Activated naive CD8-positive, alpha-beta T cell (primary cell): ENCODE measurements around the gene FAM174C.
"Not testable (repeated sequence)": the region's sequence is repeated elsewhere in the genome, so short reads cannot be mapped to it uniquely, and the experiment has no call there.

Source experiments
- H3K27ac Mint-ChIP-seq: one replicate; pipeline ENCODE4 v1.8.0; 2021; ENCODE audit warnings: mixed read lengths
- H3K27me3 Mint-ChIP-seq: one replicate; pipeline ENCODE4 v1.8.0; 2021; ENCODE audit warnings: mixed read lengths
- H3K36me3 Mint-ChIP-seq: one replicate; pipeline ENCODE4 v1.8.0; 2021; ENCODE audit warnings: mixed read lengths
- H3K4me1 Mint-ChIP-seq: one replicate; pipeline ENCODE4 v1.8.0; 2021; ENCODE audit warnings: low read depth, mixed read lengths
- H3K4me3 Mint-ChIP-seq: one replicate; pipeline ENCODE4 v1.8.0; 2021; ENCODE audit warnings: mild to moderate bottlenecking, mixed read lengths
- H3K9me3 Mint-ChIP-seq: one replicate; pipeline ENCODE4 v1.8.0; 2021; ENCODE audit warnings: low read depth, mixed read lengths

The FAM174C gene

GRCh38 chr19:1296575-1297271 is 21.4 kb downstream of the FAM174C start:
- Mint-ChIP-seq H3K4me3 (no peak overlapping the region), H3K9me3 (no peaks in the 10 kb centered on the region), H3K27ac (no peak overlapping the region), H3K36me3 (no peaks in the 10 kb centered on the region), H3K4me1 (peaks cover 1% of the 10 kb centered on the region), H3K27me3 (no peaks in the 10 kb centered on the region)

- Mint-ChIP-seq H3K4me1 (peaks cover 1% of the 10 kb centered on the region), H3K4me3 (no peak overlapping the region), H3K27me3 (no peaks in the 10 kb centered on the region), H3K9me3 (no peaks in the 10 kb centered on the region), H3K27ac (no peak overlapping the region), H3K36me3 (no peaks in the 10 kb centered on the region)
These were observed 22.9 kb downstream of the FAM174C start for GRCh38 chr19:1298235-1298634.

- Mint-ChIP-seq H3K36me3 (no peaks in the 10 kb centered on the region), H3K4me3 (no peak overlapping the region), H3K9me3 (no peaks in the 10 kb centered on the region), H3K27ac (no peak overlapping the region), H3K27me3 (no peaks in the 10 kb centered on the region), H3K4me1 (peaks cover 1% of the 10 kb centered on the region)
These were observed 24.5 kb downstream of the FAM174C start for GRCh38 chr19:1299801-1300200.

- Mint-ChIP-seq H3K27ac (no peak overlapping the region), H3K4me1 (no peaks in the 10 kb centered on the region)
These were observed 25.6 kb downstream of the FAM174C start for GRCh38 chr19:1300744-1301490.

DNA sequence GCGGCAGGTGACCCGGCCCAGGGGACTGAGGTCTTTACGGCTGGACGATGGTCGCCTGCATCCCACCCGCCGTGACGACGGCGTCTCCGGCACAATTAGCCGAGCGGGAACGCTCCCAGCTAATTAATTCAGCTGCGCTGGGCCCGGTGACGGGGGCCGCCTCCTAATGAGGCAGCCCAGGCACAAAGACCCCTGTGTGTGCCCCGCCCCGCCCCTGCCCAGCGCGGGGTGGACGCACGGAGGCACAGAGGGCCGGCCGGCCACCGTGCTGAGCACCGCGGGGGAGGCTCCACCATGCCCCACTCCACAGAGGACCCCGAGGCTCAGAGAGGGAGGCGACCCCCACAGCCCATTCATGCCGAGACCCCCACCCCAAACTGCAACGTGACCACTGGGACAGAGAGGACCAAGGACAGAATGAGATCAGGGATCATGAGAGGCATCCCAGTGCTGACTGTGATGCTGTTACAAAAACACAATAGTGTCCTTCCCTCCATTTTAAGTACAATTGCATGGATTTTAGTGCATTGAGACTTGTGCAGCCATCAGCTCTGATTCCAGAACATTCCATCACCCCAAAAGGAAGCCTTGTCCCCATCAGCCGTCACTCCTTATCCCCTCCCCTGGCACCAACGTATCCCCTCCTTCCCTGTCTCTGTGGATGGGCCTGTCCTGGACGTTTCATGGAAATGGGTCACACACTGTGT is 27.4 kb downstream of the FAM174C start:
- H3K36me3 Mint-ChIP-seq, result no peaks in the 10 kb centered on the region
- no peak overlapping the region for H3K27ac Mint-ChIP-seq
- no peaks in the 10 kb centered on the region for H3K4me1 Mint-ChIP-seq
- no peak overlapping the region for H3K4me3 Mint-ChIP-seq
- H3K9me3 Mint-ChIP-seq, result no peaks in the 10 kb centered on the region
- H3K27me3 Mint-ChIP-seq, result no peaks in the 10 kb centered on the region

More at GRCh38 chr19:1300744-1301490, 25.6 kb downstream of the FAM174C start:
- H3K27me3 Mint-ChIP-seq, result no peaks in the 10 kb centered on the region
- H3K9me3 Mint-ChIP-seq, result no peaks in the 10 kb centered on the region
- no peaks in the 10 kb centered on the region for H3K36me3 Mint-ChIP-seq
- H3K4me3 Mint-ChIP-seq, result no peak overlapping the region

DNA sequence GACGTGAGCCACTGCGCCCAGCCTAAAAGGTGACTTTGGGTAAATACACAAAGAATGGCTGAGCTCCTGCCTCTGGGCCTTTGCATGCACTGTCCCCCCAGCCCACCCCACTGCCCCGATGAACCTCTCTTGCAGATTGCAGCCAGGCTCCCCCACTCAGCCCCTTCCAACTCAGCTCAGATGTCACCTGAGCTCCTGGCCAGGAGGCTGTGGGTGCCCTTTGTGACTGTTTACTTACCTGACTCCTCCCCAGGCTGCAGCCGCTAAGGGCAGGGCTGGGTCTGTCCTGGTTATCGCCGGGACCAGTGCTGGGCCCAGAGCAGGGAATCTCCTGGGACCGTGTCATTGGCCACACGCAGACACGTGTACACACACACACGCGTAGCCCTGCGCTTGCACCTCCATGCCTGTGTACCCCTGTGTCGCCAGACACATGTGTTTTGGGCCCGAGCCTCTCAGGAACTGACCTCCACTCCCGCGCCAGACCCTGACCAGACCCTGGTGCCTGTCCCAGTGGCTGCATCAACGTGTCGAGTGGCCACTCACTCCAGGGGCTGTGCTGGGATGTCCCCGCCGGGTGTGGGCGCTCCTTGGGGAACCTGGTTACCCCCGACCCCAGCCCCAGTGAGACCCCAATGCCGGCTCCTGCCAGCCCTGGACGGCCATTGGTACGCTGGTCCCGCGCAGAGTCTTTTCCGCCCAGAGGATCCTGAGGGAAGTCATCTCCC is 29.0 kb downstream of the FAM174C start:
- no peaks in the 10 kb centered on the region for H3K4me1 Mint-ChIP-seq
- H3K9me3 Mint-ChIP-seq, result no peaks in the 10 kb centered on the region
- H3K27ac Mint-ChIP-seq, result no peak overlapping the region
- no peaks in the 10 kb centered on the region for H3K36me3 Mint-ChIP-seq
- H3K4me3 Mint-ChIP-seq, result no peak overlapping the region
- no peaks in the 10 kb centered on the region for H3K27me3 Mint-ChIP-seq

- not testable (repeated sequence) for H3K27me3 Mint-ChIP-seq
These were observed 30.0 kb downstream of the FAM174C start for GRCh38 chr19:1305354-1305753.

GRCh38 chr19:1307320-1307719 is 32.0 kb downstream of the FAM174C start:
- no peak overlapping the region for H3K4me3 Mint-ChIP-seq
- no peak overlapping the region for H3K27ac Mint-ChIP-seq
- H3K4me1 Mint-ChIP-seq, result no peaks in the 10 kb centered on the region
- no peaks in the 10 kb centered on the region for H3K9me3 Mint-ChIP-seq
- no peaks in the 10 kb centered on the region for H3K27me3 Mint-ChIP-seq
- no peaks in the 10 kb centered on the region for H3K36me3 Mint-ChIP-seq

More at GRCh38 chr19:1305354-1305753, 30.0 kb downstream of the FAM174C start:
- not testable (repeated sequence) for H3K27ac Mint-ChIP-seq, H3K9me3 Mint-ChIP-seq, H3K4me1 Mint-ChIP-seq, H3K36me3 Mint-ChIP-seq, H3K4me3 Mint-ChIP-seq

DNA sequence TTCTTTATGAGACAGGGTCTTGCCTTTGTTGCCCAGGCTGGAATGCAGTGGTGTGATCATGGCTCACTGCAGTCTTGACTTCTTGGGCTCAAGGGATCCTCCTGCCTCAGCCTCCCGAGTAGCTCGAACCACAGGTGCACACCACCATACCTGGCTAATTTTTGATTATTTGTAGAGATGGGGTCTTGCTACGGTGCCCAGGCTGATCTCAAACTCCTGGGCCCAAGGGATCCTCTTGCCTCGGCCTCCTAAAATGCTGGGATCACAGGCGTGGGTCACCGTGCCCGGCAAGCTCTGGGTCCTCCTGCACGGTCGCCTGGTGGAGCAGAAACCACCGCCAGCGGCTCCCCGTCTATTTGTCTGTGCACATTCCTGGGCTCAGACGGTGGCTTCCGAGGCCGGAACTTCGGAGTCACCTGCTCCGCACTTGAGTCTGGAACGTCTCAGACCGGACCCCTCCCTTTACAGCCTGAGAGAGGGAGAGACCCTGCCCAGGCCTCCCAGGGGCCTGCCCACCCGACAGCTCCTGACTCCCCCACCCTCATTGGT is 32.5 kb downstream of the FAM174C start:
- no peaks in the 10 kb centered on the region for H3K4me1 Mint-ChIP-seq

DNA sequence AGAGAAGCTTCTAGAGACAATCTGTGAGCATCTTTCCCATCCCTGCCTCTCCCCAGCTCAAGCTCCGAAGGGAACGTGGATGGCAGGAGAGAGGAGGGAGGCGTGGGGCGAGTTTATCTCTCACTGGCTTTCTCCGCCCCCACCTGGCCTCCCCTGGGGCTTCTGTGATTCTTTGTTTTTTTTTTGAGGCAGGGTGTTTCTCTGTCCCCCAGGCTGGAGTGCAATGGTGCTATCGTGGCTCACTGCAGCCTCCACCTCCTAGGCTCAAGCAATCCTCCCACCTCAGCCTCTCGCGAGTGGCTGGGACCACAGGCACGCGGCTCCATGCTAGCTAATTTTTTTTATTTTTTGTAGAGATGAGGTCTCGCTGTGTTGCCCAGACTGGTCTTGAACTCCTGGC is 33.4 kb downstream of the FAM174C start:
- no peaks in the 10 kb centered on the region for H3K27me3 Mint-ChIP-seq

More for the DNA sequence above, 32.5 kb downstream of the FAM174C start:
- Mint-ChIP-seq H3K4me3 (no peak overlapping the region), H3K9me3 (no peaks in the 10 kb centered on the region), H3K36me3 (no peaks in the 10 kb centered on the region), H3K27me3 (no peaks in the 10 kb centered on the region), H3K27ac (no peak overlapping the region)

DNA sequence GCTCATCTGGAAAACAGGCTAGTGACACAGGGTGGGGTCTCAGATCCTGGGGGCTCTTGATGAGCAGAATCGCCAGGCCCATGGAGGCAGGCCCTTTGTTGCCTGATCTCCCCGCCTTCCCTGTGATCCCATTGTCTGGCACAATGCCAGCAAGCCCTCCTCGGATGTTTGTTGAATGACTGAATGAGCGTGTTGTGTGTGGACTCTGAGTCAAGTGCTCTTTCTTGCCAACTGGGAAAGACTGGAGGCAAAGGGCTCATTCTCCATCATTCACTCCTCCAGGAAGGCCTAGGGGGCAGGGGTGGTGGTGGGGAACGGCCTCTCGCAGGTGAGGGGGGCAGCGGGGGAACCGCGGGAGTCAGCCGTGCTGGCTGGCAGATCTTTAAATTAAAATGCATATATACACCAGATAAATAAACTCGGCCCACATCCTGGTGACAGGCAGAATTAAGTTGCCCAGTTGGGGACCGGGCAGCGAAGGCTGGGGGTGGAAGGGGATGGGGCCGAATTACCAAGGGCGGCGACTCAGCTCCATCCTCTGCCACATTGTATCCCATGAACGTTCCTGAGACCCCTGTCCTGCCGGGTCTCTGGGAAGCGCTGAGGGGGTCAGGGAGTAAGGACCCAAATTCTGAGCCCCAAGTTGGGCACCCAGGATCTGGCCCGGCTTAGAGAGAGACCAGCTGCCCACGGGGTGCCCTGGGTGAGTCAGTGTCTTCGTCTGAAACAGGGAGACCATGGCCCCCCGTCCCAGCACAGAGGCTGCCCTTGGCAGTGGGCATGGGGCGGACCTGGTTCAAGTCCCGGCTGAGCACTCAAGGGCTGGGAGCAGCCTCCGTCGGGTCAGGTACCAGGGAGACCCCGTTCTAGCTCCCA is 34.9 kb downstream of the FAM174C start:
- Mint-ChIP-seq H3K27ac (no peak overlapping the region), H3K4me3 (no peak overlapping the region), H3K36me3 (no peaks in the 10 kb centered on the region), H3K4me1 (no peaks in the 10 kb centered on the region), H3K27me3 (no peaks in the 10 kb centered on the region), H3K9me3 (no peaks in the 10 kb centered on the region)

More for the DNA sequence above, 33.4 kb downstream of the FAM174C start:
- H3K27ac Mint-ChIP-seq, result no peak overlapping the region
- H3K4me3 Mint-ChIP-seq, result no peak overlapping the region
- no peaks in the 10 kb centered on the region for H3K4me1 Mint-ChIP-seq
- no peaks in the 10 kb centered on the region for H3K9me3 Mint-ChIP-seq
- H3K36me3 Mint-ChIP-seq, result no peaks in the 10 kb centered on the region

GRCh38 chr19:1310853-1311180 is 35.5 kb downstream of the FAM174C start:
- H3K4me1 Mint-ChIP-seq, result no peaks in the 10 kb centered on the region
- H3K27ac Mint-ChIP-seq, result no peak overlapping the region
- H3K36me3 Mint-ChIP-seq, result no peaks in the 10 kb centered on the region
- H3K27me3 Mint-ChIP-seq, result no peaks in the 10 kb centered on the region
- no peak overlapping the region for H3K4me3 Mint-ChIP-seq
- H3K9me3 Mint-ChIP-seq, result no peaks in the 10 kb centered on the region

- Mint-ChIP-seq H3K4me1 (peaks cover 1% of the 10 kb centered on the region), H3K27ac (no peak overlapping the region), H3K36me3 (no peaks in the 10 kb centered on the region), H3K9me3 (no peaks in the 10 kb centered on the region), H3K27me3 (no peaks in the 10 kb centered on the region), H3K4me3 (no peak overlapping the region)
These were observed 36.3 kb downstream of the FAM174C start for GRCh38 chr19:1311543-1312091.
